ENCODE results near the gene GSDME. TPM values are rescaled to one million over a fixed set of nuclear protein-coding genes. Genes with fewer than 3 reads are reported as not detected.

Gene GSDME
- total and polyA plus RNA-seq, 4 donors, result 3.2 to 4.0 (median 3.7) TPM

DNA sequence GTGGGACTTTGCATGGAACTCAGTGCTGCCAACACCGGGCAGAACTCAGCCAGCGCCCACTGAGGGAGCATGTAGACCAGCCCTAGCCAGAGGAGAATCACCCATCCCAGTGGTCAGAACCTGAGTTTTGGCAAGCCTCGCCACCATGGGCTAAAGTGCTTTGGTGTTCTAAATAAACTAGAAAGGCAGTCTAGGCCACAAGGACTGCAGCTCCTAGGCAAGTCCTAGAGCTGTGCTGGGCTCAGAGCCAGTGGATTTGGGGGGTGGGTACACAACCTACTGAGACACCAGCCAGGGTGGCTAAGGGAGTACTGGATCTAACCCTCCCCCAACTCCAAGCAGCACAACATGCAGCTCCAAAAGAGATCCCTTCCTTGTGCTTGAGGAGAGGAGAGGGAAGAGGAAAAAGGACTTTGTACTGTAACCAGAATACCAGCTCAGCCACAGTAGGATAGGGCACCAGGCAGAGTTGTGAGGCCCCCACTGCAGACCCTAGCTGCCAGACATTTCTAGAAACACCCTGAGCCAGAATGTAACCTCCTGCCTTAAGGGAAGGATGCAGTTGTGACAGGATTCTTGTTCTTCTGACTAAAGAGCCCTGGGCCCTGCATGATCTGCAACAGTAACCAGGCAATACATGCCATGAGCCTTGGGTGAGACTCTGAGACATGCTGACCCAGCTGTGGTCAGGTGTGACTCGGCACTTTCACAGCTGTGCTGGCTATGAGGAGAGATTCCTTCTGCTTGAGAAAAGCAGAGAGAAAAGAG, 24.4 kb downstream of the GSDME start (continued):
- TF ChIP-seq, protein P1, sequence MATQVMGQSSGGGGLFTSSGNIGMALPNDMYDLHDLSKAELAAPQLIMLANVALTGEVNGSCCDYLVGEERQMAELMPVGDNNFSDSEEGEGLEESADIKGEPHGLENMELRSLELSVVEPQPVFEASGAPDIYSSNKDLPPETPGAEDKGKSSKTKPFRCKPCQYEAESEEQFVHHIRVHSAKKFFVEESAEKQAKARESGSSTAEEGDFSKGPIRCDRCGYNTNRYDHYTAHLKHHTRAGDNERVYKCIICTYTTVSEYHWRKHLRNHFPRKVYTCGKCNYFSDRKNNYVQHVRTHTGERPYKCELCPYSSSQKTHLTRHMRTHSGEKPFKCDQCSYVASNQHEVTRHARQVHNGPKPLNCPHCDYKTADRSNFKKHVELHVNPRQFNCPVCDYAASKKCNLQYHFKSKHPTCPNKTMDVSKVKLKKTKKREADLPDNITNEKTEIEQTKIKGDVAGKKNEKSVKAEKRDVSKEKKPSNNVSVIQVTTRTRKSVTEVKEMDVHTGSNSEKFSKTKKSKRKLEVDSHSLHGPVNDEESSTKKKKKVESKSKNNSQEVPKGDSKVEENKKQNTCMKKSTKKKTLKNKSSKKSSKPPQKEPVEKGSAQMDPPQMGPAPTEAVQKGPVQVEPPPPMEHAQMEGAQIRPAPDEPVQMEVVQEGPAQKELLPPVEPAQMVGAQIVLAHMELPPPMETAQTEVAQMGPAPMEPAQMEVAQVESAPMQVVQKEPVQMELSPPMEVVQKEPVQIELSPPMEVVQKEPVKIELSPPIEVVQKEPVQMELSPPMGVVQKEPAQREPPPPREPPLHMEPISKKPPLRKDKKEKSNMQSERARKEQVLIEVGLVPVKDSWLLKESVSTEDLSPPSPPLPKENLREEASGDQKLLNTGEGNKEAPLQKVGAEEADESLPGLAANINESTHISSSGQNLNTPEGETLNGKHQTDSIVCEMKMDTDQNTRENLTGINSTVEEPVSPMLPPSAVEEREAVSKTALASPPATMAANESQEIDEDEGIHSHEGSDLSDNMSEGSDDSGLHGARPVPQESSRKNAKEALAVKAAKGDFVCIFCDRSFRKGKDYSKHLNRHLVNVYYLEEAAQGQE (IDR thresholded peaks at IDR 0.05), result no peak

DNA sequence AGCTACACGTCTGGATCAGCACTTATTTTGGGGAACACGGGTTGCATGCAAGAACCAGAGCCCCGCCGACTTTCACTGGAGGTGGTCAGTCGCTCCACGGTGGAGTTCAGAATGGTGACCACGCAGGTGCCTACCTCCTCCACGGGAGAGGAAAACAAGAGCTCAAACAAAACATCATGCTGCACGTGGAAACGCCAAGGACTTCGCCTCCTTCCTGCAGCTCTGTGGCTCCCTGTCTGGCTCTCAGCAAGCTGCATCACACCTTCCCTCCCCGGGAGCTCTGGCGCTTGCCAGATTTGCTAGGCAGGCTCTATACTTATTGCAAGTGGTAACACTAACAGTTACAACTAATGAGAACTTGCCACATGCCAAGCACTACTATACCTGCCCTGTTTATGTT, 26.0 kb downstream of the GSDME start:
- Histone ChIP-seq H3K27ac (ENCODE audit: low read depth in 1 of 2, low read length in 2 of 2) (no peak overlapping the region), H3K4me1 (ENCODE audit: control insufficient read depth in 4 of 4, insufficient read depth in 4 of 4, low read length in 3 of 4) (no peaks in the 10 kb centered on the region), H3K27me3 (ENCODE audit: control insufficient read depth in 4 of 4, insufficient read depth in 4 of 4, low read length in 3 of 4) (no peaks in the 10 kb centered on the region), H3K9ac (ENCODE audit: low read depth in 1 of 2, low read length in 2 of 2) (no peak overlapping the region), H3K4me3 (ENCODE audit: low read depth in 1 of 3, low read length in 3 of 3) (no peak overlapping the region), H3K36me3 (ENCODE audit: control insufficient read depth in 4 of 4, insufficient read depth in 3 of 4, low read depth in 1 of 4, low read length in 3 of 4) (no peaks in the 10 kb centered on the region), H3K9me3 (ENCODE audit: control insufficient read depth in 4 of 4, low read length in 3 of 4) (no peaks in the 10 kb centered on the region)
- TF ChIP-seq, protein P2, sequence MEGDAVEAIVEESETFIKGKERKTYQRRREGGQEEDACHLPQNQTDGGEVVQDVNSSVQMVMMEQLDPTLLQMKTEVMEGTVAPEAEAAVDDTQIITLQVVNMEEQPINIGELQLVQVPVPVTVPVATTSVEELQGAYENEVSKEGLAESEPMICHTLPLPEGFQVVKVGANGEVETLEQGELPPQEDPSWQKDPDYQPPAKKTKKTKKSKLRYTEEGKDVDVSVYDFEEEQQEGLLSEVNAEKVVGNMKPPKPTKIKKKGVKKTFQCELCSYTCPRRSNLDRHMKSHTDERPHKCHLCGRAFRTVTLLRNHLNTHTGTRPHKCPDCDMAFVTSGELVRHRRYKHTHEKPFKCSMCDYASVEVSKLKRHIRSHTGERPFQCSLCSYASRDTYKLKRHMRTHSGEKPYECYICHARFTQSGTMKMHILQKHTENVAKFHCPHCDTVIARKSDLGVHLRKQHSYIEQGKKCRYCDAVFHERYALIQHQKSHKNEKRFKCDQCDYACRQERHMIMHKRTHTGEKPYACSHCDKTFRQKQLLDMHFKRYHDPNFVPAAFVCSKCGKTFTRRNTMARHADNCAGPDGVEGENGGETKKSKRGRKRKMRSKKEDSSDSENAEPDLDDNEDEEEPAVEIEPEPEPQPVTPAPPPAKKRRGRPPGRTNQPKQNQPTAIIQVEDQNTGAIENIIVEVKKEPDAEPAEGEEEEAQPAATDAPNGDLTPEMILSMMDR (IDR thresholded peaks at IDR 0.05; ENCODE audit: low read depth, low read length, missing input control), result no peak
- TF ChIP-seq, protein P1 (IDR thresholded peaks at IDR 0.05), result no peak
- no peak for TF ChIP-seq ZBTB33 (IDR thresholded peaks at IDR 0.05)
- no peak for TF ChIP-seq HNF4G (IDR thresholded peaks at IDR 0.05)
- TF ChIP-seq YY1 (IDR thresholded peaks at IDR 0.05), result no peak
- TF ChIP-seq JUND (IDR thresholded peaks at IDR 0.05), result no peak
- DNase-seq (ENCODE audit: low spot score), result no peak
- 93% methylated on average over 13 of the region's 13 CpGs for WGBS

DNA sequence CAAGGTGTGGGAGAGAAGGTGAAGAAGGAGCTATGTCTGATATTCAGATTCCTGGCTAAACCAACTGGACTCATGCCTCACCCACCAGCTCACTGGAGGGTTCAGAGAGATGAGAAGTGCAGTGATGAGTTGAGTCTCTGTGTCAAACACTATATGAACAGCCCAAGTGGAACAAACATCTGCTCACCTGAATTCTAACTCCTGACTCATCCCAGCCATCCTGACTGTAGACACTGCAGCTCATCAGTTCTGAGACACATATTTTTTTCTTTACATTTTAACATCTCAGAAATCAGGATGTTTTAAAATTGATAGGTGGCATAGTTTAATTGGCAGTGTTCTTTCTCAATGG, 27.3 kb downstream of the GSDME start:
- no peak overlapping the region for H3K27ac ChIP-seq (ENCODE audit: low read depth in 1 of 2, low read length in 2 of 2)
- H3K9ac ChIP-seq (ENCODE audit: low read depth in 1 of 2, low read length in 2 of 2), result no peak overlapping the region
- H3K4me1 ChIP-seq (ENCODE audit: control insufficient read depth in 4 of 4, insufficient read depth in 4 of 4, low read length in 3 of 4), result no peaks in the 10 kb centered on the region
- DNase-seq (ENCODE audit: low spot score), result no peak
- H3K27me3 ChIP-seq (ENCODE audit: control insufficient read depth in 4 of 4, insufficient read depth in 4 of 4, low read length in 3 of 4), result no peaks in the 10 kb centered on the region
- no peaks in the 10 kb centered on the region for H3K9me3 ChIP-seq (ENCODE audit: control insufficient read depth in 4 of 4, low read length in 3 of 4)
- no peaks in the 10 kb centered on the region for H3K36me3 ChIP-seq (ENCODE audit: control insufficient read depth in 4 of 4, insufficient read depth in 3 of 4, low read depth in 1 of 4, low read length in 3 of 4)
- no peak overlapping the region for H3K4me3 ChIP-seq (ENCODE audit: low read depth in 1 of 3, low read length in 3 of 3)
- TF ChIP-seq FOXA2 (IDR thresholded peaks at IDR 0.05) (no peak), HNF4A (conservative IDR thresholded peaks at IDR 0.05) (no peak), RAD21 (IDR thresholded peaks at IDR 0.05) (no peak), HNF4G (IDR thresholded peaks at IDR 0.05) (no peak), RXRA (IDR thresholded peaks at IDR 0.05) (no peak), FOXA1 (IDR thresholded peaks at IDR 0.05) (no peak)
- TF ChIP-seq, protein P2 (IDR thresholded peaks at IDR 0.05; ENCODE audit: low read depth, low read length, missing input control), result no peak
- TF ChIP-seq, protein P1 (IDR thresholded peaks at IDR 0.05), result no peak

All from liver (tissue), 9 donors.